ENCODE results near the gene OLFML3.

DNA sequence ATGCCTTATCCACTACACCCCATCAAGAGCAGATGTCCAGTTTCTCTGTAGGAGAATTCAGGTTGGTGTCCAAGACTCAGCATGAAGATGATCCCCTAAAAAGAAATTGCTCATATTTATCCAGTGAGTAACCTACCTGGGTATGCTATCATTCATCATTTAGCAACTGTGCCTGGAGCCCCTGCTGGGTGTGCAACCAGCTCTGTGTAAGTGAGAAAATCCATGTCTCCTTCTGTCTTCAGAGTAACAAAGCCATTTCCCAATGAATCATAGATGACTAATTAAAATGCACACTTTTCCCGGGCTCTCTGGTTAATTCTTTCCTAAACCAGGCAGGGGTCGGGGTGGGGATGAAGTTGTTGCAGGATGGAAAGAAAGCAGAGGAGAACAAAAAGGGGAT is 35.8 kb downstream of the OLFML3 start:
- TF ChIP-seq, protein P1, sequence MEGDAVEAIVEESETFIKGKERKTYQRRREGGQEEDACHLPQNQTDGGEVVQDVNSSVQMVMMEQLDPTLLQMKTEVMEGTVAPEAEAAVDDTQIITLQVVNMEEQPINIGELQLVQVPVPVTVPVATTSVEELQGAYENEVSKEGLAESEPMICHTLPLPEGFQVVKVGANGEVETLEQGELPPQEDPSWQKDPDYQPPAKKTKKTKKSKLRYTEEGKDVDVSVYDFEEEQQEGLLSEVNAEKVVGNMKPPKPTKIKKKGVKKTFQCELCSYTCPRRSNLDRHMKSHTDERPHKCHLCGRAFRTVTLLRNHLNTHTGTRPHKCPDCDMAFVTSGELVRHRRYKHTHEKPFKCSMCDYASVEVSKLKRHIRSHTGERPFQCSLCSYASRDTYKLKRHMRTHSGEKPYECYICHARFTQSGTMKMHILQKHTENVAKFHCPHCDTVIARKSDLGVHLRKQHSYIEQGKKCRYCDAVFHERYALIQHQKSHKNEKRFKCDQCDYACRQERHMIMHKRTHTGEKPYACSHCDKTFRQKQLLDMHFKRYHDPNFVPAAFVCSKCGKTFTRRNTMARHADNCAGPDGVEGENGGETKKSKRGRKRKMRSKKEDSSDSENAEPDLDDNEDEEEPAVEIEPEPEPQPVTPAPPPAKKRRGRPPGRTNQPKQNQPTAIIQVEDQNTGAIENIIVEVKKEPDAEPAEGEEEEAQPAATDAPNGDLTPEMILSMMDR (IDR thresholded peaks at IDR 0.05): no peak
- TF ChIP-seq EZH2phosphoT487 (IDR thresholded peaks at IDR 0.05) (no peak), EZH2 (IDR thresholded peaks at IDR 0.05) (no peak)

Measured in neural progenitor cell (in vitro differentiated cells).